GM23248 (cell line): Measurements from ENCODE around the gene TAF10. TPM values are rescaled to one million over a fixed set of nuclear protein-coding genes. Genes with fewer than 3 reads are reported as not detected.

Source experiments
- DNase-seq: peaks from one replicate; pipeline ENCODE4 v3.0.0-alpha.2; 2015
- H2AFZ ChIP-seq: fragments of 200-600 bp; sonication (generic); 2 replicates; pipeline ENCODE4 v1.6.1; 2016; ENCODE audit warnings: antibody characterized with exemption
- H3F3A ChIP-seq: fragments of 200-600 bp; sonication (generic); 2 replicates; pipeline ENCODE4 v1.6.1; 2016; ENCODE audit warnings: mild to moderate bottlenecking, antibody characterized with exemption, mixed run types; ENCODE audit not compliant: insufficient read depth
- H3K27ac ChIP-seq: fragments of 200-600 bp; sonication (generic); 2 replicates; pipeline ENCODE4 v1.5.1; 2016; ENCODE audit warnings: mild to moderate bottlenecking
- H3K27me3 ChIP-seq: fragments of 200-600 bp; sonication (generic); replicated peaks from 2 replicates; pipeline ENCODE4 v1.6.1; 2016; ENCODE audit warnings: mild to moderate bottlenecking; ENCODE audit not compliant: insufficient read depth
- H3K36me3 ChIP-seq: fragments of 200-600 bp; sonication (generic); 2 replicates; pipeline ENCODE4 v1.6.1; 2016; ENCODE audit warnings: low read depth, mild to moderate bottlenecking
- H3K4me1 ChIP-seq: fragments of 200-600 bp; sonication (generic); 2 replicates; pipeline ENCODE4 v1.6.1; 2016; ENCODE audit warnings: mild to moderate bottlenecking; ENCODE audit not compliant: insufficient read depth
- H3K4me2 ChIP-seq: fragments of 200-600 bp; sonication (generic); one replicate; pipeline ENCODE4 v1.6.1; 2016; ENCODE audit warnings: mild to moderate bottlenecking; ENCODE audit not compliant: unreplicated experiment
- H3K4me3 ChIP-seq: fragments of 200-600 bp; sonication (generic); 2 replicates; pipeline ENCODE4 v1.5.1; 2016; ENCODE audit warnings: mild to moderate bottlenecking
- H3K79me2 ChIP-seq: fragments of 200-600 bp; sonication (generic); 2 replicates; pipeline ENCODE4 v1.6.1; 2016; ENCODE audit warnings: mild to moderate bottlenecking; ENCODE audit not compliant: insufficient read depth
- H3K9ac ChIP-seq: fragments of 200-600 bp; sonication (generic); 2 replicates; pipeline ENCODE4 v1.6.1; 2016; ENCODE audit warnings: mild to moderate bottlenecking
- H3K9me2 ChIP-seq: fragments of 200-600 bp; sonication (generic); 2 replicates; pipeline ENCODE4 v1.6.1; 2016; ENCODE audit warnings: mixed run types, mild to moderate bottlenecking, moderate library complexity; ENCODE audit not compliant: insufficient read depth
- H3K9me3 ChIP-seq: fragments of 200-600 bp; sonication (generic); one replicate; pipeline ENCODE4 v1.6.1; 2017; ENCODE audit warnings: low read depth
- H4K20me1 ChIP-seq: fragments of 200-600 bp; sonication (generic); 2 replicates; pipeline ENCODE4 v1.6.0; 2016; ENCODE audit not compliant: insufficient read depth
- EZH2 ChIP-seq: fragments of 200-600 bp; sonication (generic); IDR thresholded peaks from 2 replicates; pipeline ENCODE4 v1.6.1; 2018; ENCODE audit warnings: antibody characterized with exemption, mild to moderate bottlenecking; ENCODE audit not compliant: insufficient read depth, poor library complexity, severe bottlenecking
- EZH2phosphoT487 ChIP-seq: fragments of 200-600 bp; sonication (generic); IDR thresholded peaks from 2 replicates; pipeline ENCODE4 v1.6.1; 2018; ENCODE audit warnings: antibody characterized with exemption, moderate library complexity, mild to moderate bottlenecking, low read depth; ENCODE audit not compliant: insufficient read depth
- WGBS, 2 experiments: methylation state at CpG; one replicate each; pipeline ENCODE4 v1.1.6; 2015 to 2017; ENCODE audit warnings: low lambda C conversion rate in 2 of 2, low coverage in 1 of 2; ENCODE audit errors: missing lambda C conversion rate in 2 of 2; 5-methylcytosine and 5-hydroxymethylcytosine counted together
- in situ Hi-C: fragments of 300-500 bp; cut with MboI; formaldehyde crosslinking; loops from 2 replicates; pipeline ENCODE4 v1.15.0; 2020
- polyA plus RNA-seq: library from polyadenylated mRNA; unstranded; fragments of >200 nt; fragmentation: Nextera tagmentation; extraction: Ambion mirVana; gene quantifications from 2 replicates; pipeline ENCODE4 v1.2.1, GENCODE V29; 2016
- total RNA-seq: library from RNA; depleted of rRNA; stranded (reverse); fragments of >200 nt; shearing (Covaris generic); gene quantifications from 2 replicates; pipeline ENCODE4 v1.2.3, GENCODE V29; 2014

Gene TAF10
- total and polyA plus RNA-seq, 2 experiments from 2014 or later, result 67.9 to 172 TPM

DNA sequence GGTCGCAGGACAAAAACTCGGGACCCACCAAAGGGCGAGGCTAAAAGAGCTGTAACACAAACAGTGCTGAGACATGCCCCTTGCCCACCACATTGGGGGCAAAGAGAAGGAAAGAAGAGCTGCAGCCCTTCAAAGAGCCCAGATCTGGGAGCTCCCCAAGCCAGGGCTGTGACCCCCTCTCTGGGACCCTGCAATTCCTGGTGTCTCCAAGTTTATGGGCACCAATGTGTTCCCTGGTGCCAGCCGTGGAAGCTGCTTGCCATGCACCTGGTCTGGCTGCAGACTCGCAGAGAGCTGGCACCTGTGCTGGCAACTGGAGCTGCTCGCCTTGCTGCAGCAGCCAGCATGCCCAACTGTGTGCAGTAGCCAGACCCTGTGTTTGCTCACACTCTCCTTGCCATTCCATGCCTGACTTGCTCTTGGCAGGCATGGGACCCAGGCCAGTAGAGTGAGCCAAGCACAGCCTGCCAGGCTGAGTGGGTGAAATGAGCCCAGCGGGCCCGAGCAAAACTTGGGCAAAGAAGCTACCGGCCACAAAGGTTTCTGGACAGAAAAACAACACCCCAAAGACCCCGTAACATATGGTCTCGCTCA is 24.6 kb downstream of the TAF10 start:
- H2AFZ ChIP-seq, result no peak overlapping the region
- peaks cover 19% of the 10 kb centered on the region for H3F3A ChIP-seq
- no peak overlapping the region for H3K4me2 ChIP-seq
- WGBS, 2 experiments, result 87% methylated on average over 11 of the region's 11 CpGs
- no peak for TF ChIP-seq EZH2
- no peak for TF ChIP-seq EZH2phosphoT487
- in situ Hi-C loops, result no loop called here
- peaks cover 3% of the 10 kb centered on the region for H3K9me3 ChIP-seq
- H3K27ac ChIP-seq, result no peak overlapping the region
- no peaks in the 10 kb centered on the region for H3K4me1 ChIP-seq
- H3K9me2 ChIP-seq, result no peaks in the 10 kb centered on the region
- 0 out of 2 replicates have a peak, but pooled peaks cover 7% of the 10 kb centered on the region for H3K36me3 ChIP-seq
- no peaks in the 10 kb centered on the region for H4K20me1 ChIP-seq
- no peaks in the 10 kb centered on the region for H3K79me2 ChIP-seq
- H3K4me3 ChIP-seq, result no peak overlapping the region
- no peak for DNase-seq
- no peak overlapping the region for H3K9ac ChIP-seq
- no peaks in the 10 kb centered on the region for H3K27me3 ChIP-seq

DNA sequence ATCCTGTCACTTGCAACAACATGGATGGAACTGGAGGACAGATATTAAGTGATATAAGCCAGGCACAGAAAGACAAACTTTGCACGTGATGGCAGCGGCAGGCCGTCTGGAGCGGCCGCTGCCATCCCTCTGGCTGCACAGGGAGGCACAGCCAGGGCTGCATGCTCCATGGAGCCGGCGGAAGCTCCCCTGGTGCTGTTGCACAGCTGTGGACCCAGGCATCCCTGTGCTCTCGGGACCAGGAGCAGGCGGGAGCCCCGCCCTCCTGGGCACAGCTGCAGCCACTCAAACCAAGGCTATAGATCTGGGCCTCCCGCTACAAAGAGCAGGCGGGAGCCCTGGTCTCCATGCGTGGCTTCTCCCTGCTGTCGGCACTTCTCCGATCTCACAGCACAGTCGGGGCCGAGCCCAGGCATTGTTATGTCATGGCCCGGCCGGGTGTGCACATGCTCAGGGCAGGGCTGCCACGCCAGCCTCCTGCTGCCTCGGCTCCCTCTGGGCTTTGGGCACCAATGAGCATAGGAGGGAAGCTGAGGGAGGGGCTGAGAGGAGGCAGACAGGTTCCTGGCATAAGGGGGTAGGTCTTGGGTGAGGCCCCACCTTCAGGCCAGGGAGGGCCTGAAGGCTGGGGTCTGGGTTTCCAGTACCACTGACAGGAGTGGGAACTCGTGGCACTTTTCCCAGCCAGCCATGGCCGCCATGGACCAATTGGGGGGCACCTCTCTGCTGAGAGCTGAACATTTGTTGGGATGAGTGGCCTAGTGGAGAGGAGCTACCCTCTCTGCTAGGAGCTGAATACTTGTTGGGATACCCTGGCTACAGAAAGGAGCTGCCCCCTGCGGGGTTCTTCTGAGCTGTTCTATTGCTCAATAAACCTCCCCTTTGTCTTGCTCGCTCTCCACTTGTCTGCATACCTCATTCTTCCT is 25.3 kb downstream of the TAF10 start:
- in situ Hi-C loops, result no loop called here
- H3K36me3 ChIP-seq, result 0 out of 2 replicates have a peak, but pooled peaks cover 7% of the 10 kb centered on the region
- 26 to 29% methylated on average over 22 to 25 of the region's 25 CpGs for WGBS, 2 experiments
- peak overlapping the region; percentile 41 for H3K4me3 ChIP-seq
- H4K20me1 ChIP-seq, result no peaks in the 10 kb centered on the region
- H3K9me3 ChIP-seq, result peaks cover 3% of the 10 kb centered on the region
- TF ChIP-seq EZH2phosphoT487 (no peak), EZH2 (no peak)
- no peak overlapping the region for H3K27ac ChIP-seq
- H3F3A ChIP-seq, result peaks cover 19% of the 10 kb centered on the region
- no peaks in the 10 kb centered on the region for H3K9me2 ChIP-seq
- H2AFZ ChIP-seq, result peak overlapping the region; percentile 37
- H3K27me3 ChIP-seq, result no peaks in the 10 kb centered on the region
- H3K9ac ChIP-seq, result no peak overlapping the region
- peak; percentile 60 for DNase-seq
- H3K79me2 ChIP-seq, result no peaks in the 10 kb centered on the region
- peak overlapping the region; percentile 52 for H3K4me2 ChIP-seq
- no peaks in the 10 kb centered on the region for H3K4me1 ChIP-seq

DNA sequence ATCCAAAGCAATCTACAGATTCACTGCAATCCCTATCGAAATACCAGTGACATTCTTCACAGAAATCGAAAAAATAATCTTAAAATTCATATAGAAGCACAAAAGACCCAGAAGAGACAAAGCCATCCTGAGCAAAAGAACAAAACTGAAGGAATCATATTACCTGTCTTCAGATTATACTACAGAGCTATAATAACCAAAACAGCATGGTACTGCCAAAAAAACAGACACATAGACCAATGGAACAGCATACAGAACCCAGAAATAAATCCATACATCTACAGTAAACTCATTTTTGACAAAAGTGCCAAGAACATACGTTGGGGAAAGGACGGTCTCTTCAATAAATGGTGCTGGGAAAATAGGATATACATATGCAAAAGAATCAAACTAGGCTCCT is 27.5 kb downstream of the TAF10 start:
- TF ChIP-seq EZH2, result no peak
- TF ChIP-seq EZH2phosphoT487, result no peak

DNA sequence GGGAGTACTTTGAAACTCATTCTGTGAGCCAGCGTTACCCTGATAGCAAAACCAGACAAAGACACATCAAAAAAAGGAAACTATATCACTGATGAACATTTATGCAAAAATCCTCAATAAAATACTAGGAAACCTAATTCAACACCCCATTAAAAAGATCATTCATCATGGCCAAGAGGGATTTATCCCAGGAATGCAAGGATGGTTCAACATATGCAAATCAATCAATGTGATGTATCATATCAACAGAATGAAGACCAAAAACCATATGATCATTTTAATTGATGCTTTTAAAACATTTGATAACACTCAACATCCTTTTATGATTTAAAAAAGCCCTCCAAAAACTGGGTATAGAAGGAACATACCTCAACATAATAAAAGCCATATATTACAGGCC is 28.4 kb downstream of the TAF10 start:
- H3K4me1 ChIP-seq, result no peaks in the 10 kb centered on the region
- H3K27me3 ChIP-seq, result no peaks in the 10 kb centered on the region
- H3K9me2 ChIP-seq, result no peaks in the 10 kb centered on the region
- H3K36me3 ChIP-seq, result 0 out of 2 replicates have a peak, but pooled peaks cover 7% of the 10 kb centered on the region
- H3K27ac ChIP-seq, result no peak overlapping the region
- no peak for TF ChIP-seq EZH2
- TF ChIP-seq EZH2phosphoT487, result no peak
- no peak overlapping the region for H3K4me2 ChIP-seq
- H3F3A ChIP-seq, result peaks cover 13% of the 10 kb centered on the region
- 78 to 84% methylated on average over 1 of the region's 1 CpG for WGBS, 2 experiments
- no peak overlapping the region for H3K4me3 ChIP-seq
- no peak for DNase-seq
- no peak overlapping the region for H3K9ac ChIP-seq
- H3K9me3 ChIP-seq, result peaks cover 3% of the 10 kb centered on the region
- in situ Hi-C loops, result no loop called here
- H3K79me2 ChIP-seq, result no peaks in the 10 kb centered on the region
- H4K20me1 ChIP-seq, result no peaks in the 10 kb centered on the region
- no peak overlapping the region for H2AFZ ChIP-seq

More for the DNA sequence above, 27.5 kb downstream of the TAF10 start:
- no peak overlapping the region for H3K4me3 ChIP-seq
- WGBS, 2 experiments, result 89 to 93% methylated on average over 4 of the region's 4 CpGs
- no peaks in the 10 kb centered on the region for H3K27me3 ChIP-seq
- H3K79me2 ChIP-seq, result no peaks in the 10 kb centered on the region
- H3K27ac ChIP-seq, result no peak overlapping the region
- H4K20me1 ChIP-seq, result no peaks in the 10 kb centered on the region
- H3K9me3 ChIP-seq, result peaks cover 3% of the 10 kb centered on the region
- H3K36me3 ChIP-seq, result 0 out of 2 replicates have a peak, but pooled peaks cover 7% of the 10 kb centered on the region
- no peak overlapping the region for H2AFZ ChIP-seq
- peaks cover 8% of the 10 kb centered on the region for H3F3A ChIP-seq
- H3K4me1 ChIP-seq, result no peaks in the 10 kb centered on the region
- no peak overlapping the region for H3K4me2 ChIP-seq
- no peaks in the 10 kb centered on the region for H3K9me2 ChIP-seq
- in situ Hi-C loops, result no loop called here
- no peak overlapping the region for H3K9ac ChIP-seq
- no peak for DNase-seq
